Lung (tissue), 13 donors: Measurements from ENCODE around the gene GPR34. TPM values are rescaled to one million over a fixed set of nuclear protein-coding genes. Genes with fewer than 3 reads are reported as not detected.
A peak's percentile ranks its signal among the peaks of the same experiment; 100 is the strongest.

Experiments used
- ATAC-seq: fragments of 200-7000 bp; cut with Tn5 transposase; one replicate; pipeline ENCODE4 v1.9.1; 2020; ENCODE audit warnings: moderate number of reproducible peaks; ENCODE audit not compliant: insufficient read depth, low FRiP score
- DNase-seq, 3 donors: peaks; one replicate each; pipeline ENCODE4 v3.0.0-alpha.2; 2013 to 2017
- H3K27ac ChIP-seq, 2 donors: one replicate each; pipeline ENCODE4 v1.5.1; 2013; ENCODE audit warnings: mild to moderate bottlenecking in 2 of 2, moderate library complexity in 2 of 2, control low read depth in 1 of 2, inconsistent platforms in 1 of 2, low read depth in 1 of 2, low read length in 1 of 2
- H3K27me3 ChIP-seq, 3 donors: one replicate each; pipeline ENCODE4 v1.5.1; 2013; ENCODE audit warnings: low read length in 2 of 3; ENCODE audit not compliant: control insufficient read depth in 3 of 3, insufficient read depth in 3 of 3
- H3K36me3 ChIP-seq, 4 donors: one replicate each; pipeline ENCODE4 v1.5.1; 2013; ENCODE audit warnings: low read length in 4 of 4, mild to moderate bottlenecking in 1 of 4, moderate library complexity in 1 of 4; ENCODE audit not compliant: control insufficient read depth in 4 of 4, insufficient read depth in 4 of 4
- H3K4me1 ChIP-seq, 5 donors: one replicate each; pipeline ENCODE4 v1.5.1; 2013; ENCODE audit warnings: low read length in 5 of 5, mild to moderate bottlenecking in 2 of 5, moderate library complexity in 1 of 5; ENCODE audit not compliant: control insufficient read depth in 5 of 5, insufficient read depth in 5 of 5
- H3K4me3 ChIP-seq: one replicate; pipeline ENCODE4 v1.5.1; 2013; ENCODE audit warnings: mild to moderate bottlenecking, control low read depth, moderate library complexity
- H3K9ac ChIP-seq, 2 donors: one replicate each; pipeline ENCODE4 v1.5.1; 2013; ENCODE audit warnings: low read length in 2 of 2, control low read depth in 1 of 2; ENCODE audit not compliant: insufficient read depth in 1 of 2
- H3K9me3 ChIP-seq, 4 donors: one replicate each; pipeline ENCODE4 v1.5.1; 2013; ENCODE audit warnings: low read length in 3 of 4, mild to moderate bottlenecking in 1 of 4, moderate library complexity in 1 of 4; ENCODE audit not compliant: control insufficient read depth in 4 of 4, insufficient read depth in 3 of 4
- WGBS, 2 donors: extraction: QIAGEN DNeasy Blood & Tissue Kit; methylation state at CpG; one replicate each; pipeline ENCODE4 v1.1.7; 2013; 5-methylcytosine and 5-hydroxymethylcytosine counted together
- polyA plus RNA-seq, 2 donors: library from polyadenylated mRNA; stranded (reverse); fragments of 200-250 nt; gene quantifications; one replicate each; pipeline ENCODE4 v1.2.1, GENCODE V29; 2013
- small RNA-seq: library from RNA; depleted of rRNA; stranded (forward); fragments of <200 nt; gene quantifications from one replicate; pipeline ENCODE3, GENCODE V24; 2014; ENCODE audit warnings: low replicate concordance
- total RNA-seq, 2 donors: library from RNA; depleted of rRNA in 1 of 2; stranded (reverse); fragments of >200 nt in 1 of 2; gene quantifications; one replicate each; pipeline ENCODE4 v1.2.1, GENCODE V29; 2014 to 2021
- TF ChIP-seq, protein P1 (sequence below): IDR thresholded peaks from 2 replicates; pipeline ENCODE4 v1.5.1; 2012; ENCODE audit warnings: mild to moderate bottlenecking; ENCODE audit errors: control extremely low read depth, extremely low read depth
- donor health status: control.
- donor health status: control.
- donor health status: Bipolar disorder and iron deficiency.
- donor health status: healthy.
- donor health status: DM: yes; HTN: yes; CAD: no.

Gene GPR34
- total and polyA plus RNA-seq, 4 donors: 4.3 to 9.8 (median 5.3) TPM

DNA sequence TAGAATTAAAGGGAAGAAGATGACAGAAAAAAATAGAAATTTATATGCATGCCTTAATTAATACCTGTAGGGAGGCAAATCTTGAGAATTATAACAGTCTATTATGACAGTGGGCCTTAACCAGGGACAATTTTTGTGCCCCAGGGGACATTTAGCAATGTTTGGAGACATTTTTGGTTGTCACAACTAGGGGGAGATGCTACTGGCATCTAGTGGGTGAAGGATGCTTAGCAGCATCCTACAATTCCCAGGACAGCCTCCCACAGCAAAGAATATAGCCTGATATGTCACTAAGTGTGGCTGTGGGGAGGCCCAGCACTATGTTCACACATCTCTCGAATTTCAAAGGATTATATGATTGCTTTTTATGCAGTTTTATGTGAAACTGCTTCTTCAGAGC is 45.8 kb downstream of the GPR34 start:
- H3K27me3 ChIP-seq: peaks cover 0 to 38% (median 10%) of the 10 kb centered on the region in 3 donors
- H3K4me1 ChIP-seq: peaks cover 0 to 2% (median 0%) of the 10 kb centered on the region in 5 donors
- H3K9ac ChIP-seq: no peak overlapping the region
- peak in 1 of 3 donors; percentile 19 for DNase-seq
- H3K4me3 ChIP-seq: no peak overlapping the region
- WGBS, 2 donors: 16 to 43% methylated on average over 1 of the region's 1 CpG
- no peak for ATAC-seq
- H3K27ac ChIP-seq: no peak overlapping the region
- TF ChIP-seq, protein P1, sequence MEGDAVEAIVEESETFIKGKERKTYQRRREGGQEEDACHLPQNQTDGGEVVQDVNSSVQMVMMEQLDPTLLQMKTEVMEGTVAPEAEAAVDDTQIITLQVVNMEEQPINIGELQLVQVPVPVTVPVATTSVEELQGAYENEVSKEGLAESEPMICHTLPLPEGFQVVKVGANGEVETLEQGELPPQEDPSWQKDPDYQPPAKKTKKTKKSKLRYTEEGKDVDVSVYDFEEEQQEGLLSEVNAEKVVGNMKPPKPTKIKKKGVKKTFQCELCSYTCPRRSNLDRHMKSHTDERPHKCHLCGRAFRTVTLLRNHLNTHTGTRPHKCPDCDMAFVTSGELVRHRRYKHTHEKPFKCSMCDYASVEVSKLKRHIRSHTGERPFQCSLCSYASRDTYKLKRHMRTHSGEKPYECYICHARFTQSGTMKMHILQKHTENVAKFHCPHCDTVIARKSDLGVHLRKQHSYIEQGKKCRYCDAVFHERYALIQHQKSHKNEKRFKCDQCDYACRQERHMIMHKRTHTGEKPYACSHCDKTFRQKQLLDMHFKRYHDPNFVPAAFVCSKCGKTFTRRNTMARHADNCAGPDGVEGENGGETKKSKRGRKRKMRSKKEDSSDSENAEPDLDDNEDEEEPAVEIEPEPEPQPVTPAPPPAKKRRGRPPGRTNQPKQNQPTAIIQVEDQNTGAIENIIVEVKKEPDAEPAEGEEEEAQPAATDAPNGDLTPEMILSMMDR: no peak
- H3K9me3 ChIP-seq: peaks cover 0 to 2% (median 0%) of the 10 kb centered on the region in 4 donors
- H3K36me3 ChIP-seq: no peaks in the 10 kb centered on the region

DNA sequence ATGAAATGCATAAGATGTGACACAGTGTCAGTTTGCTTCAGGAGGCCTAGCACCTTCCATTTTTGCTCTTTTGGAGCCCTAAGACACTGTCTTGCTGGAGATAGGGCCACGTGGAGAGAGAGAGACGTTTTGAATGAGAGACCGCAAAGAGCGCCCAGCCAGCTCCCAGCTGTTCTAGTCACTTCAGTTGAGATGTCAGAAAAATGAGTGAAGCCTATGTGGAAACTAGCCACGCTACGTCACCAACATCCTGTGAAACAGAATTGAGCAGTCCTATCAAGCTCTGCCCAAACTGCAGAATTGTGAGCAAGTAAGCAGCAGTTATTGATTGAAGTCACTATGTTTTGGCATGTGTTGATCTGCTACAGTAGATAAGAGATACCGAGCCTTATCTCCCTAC is 48.3 kb downstream of the GPR34 start:
- peak; percentile 36 to 62 (median 54) for DNase-seq
- 52 to 67% methylated on average over 7 of the region's 7 CpGs for WGBS, 2 donors

DNA sequence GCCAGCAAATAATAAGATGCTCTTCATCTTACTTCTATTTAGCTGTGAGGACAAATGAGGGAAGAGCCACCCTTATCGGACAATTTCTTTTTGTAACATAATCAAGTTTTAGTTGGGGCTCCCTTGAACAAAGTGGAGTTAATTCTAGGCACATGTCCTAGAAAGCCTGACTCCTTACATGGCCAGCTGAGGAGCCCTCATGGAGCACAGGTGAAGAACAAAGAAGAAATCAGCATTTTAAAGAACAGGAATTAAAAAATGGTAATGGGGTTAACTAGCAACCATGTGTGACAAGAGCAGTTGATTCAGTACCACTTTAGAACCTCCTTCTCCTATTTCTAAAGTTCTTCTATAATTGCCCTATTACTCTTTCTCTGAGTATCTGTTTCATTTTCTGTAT is 51.1 kb downstream of the GPR34 start:
- TF ChIP-seq, protein P1: no peak
- no peak for ATAC-seq
- 90 to 95% methylated on average over 1 of the region's 1 CpG for WGBS, 2 donors
- Histone ChIP-seq H3K27ac (no peak overlapping the region), H3K9ac (no peak overlapping the region), H3K9me3 (peaks cover 0 to 2% (median 0%) of the 10 kb centered on the region in 4 donors), H3K27me3 (peaks cover 0 to 34% (median 6%) of the 10 kb centered on the region in 3 donors), H3K36me3 (no peaks in the 10 kb centered on the region), H3K4me3 (no peak overlapping the region), H3K4me1 (no peaks in the 10 kb centered on the region)
- no peak for DNase-seq

More for the DNA sequence above, 48.3 kb downstream of the GPR34 start:
- Histone ChIP-seq H3K4me1 (no peaks in the 10 kb centered on the region), H3K27ac (no peak overlapping the region), H3K27me3 (peaks cover 0 to 32% (median 10%) of the 10 kb centered on the region in 3 donors), H3K36me3 (no peaks in the 10 kb centered on the region), H3K9me3 (peaks cover 0 to 2% (median 0%) of the 10 kb centered on the region in 4 donors), H3K9ac (no peak overlapping the region), H3K4me3 (no peak overlapping the region)
- ATAC-seq: no peak
- TF ChIP-seq, protein P1: no peak

Small RNAs within 50 kb of the gene (small RNA-seq; reads per million reads assigned to genes)
- gene RN7SL144P: not detected

Other genes with a start within 250 kb of the GPR34 start
- not detected for gene NYX, start 241.6 kb upstream of the GPR34 start, total RNA-seq
- gene NYX, start 241.6 kb upstream of the GPR34 start, polyA plus RNA-seq: not detected
- gene GPR82, start 35.2 kb downstream of the GPR34 start, total RNA-seq: 1 to 10 TPM in 1 of 2 donors, under 1 TPM in 1; 0.54 to 1.1 TPM
- gene GPR82, start 35.2 kb downstream of the GPR34 start, polyA plus RNA-seq: under 1 TPM; 0.24 to 0.31 TPM
- gene CASK, start 234.6 kb downstream of the GPR34 start, total RNA-seq: 10 to 100 TPM; 50.0 to 68.1 TPM
- 10 to 100 TPM in 1 of 2 donors, 1 to 10 TPM in 1; 8.2 to 11.2 TPM for gene CASK, start 234.6 kb downstream of the GPR34 start, polyA plus RNA-seq